GM21423 (cell line): ENCODE measurements around the gene NFIX.

Experiments used
- ATAC-seq: cut with Tn5 transposase; IDR thresholded peaks from one replicate; pipeline ENCODE4 v1.9.1; 2021; ENCODE audit warnings: mild to moderate bottlenecking, moderate library complexity; ENCODE audit not compliant: unreplicated experiment

The NFIX gene

DNA sequence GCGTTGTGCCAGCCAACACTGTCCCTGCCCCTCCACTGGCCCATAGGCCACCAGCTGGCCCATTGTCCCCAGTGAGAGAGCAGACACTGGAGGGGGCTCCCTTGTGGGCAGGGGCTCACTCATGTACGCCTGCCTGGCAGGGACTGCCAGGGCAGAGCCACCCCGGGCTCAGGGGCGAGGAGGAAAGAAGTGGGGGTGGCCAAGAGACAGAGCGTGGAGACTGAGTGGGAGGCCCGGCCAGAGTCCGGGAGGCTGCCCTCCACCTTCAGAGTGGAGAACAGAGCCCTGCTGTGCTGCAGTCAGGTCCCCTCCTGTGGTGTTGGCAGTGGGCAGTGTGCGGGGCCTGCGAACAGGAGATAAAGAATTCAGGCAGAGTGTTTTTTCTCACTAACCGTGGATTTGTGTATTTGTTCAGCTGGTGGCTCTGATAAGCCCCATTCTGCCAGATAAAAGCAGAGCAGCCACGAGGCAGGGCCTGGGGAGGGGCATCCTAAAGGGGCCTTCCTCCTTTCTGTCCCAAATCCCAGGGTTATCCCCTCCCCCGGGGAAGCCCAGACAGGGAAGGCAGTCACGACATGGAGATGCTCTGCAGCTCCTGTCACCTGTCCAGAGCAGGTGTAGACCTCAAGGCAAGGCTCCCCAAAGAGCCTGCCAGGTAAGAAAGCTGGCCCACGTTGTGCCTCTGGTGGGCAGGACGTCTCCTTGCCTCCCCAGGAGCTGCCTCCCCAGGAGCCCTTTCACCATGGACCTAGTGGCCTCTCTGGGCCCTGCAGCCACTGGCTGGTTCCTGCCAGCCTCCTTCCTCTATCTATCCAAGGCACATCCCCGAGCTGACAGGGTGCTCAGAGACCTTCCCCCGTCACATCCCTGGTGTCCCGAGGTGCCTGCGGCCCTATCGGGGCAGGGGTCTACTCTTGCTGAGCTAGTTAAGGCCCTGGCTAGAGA, 74.4 kb downstream of the NFIX start:
- no peak for ATAC-seq

DNA sequence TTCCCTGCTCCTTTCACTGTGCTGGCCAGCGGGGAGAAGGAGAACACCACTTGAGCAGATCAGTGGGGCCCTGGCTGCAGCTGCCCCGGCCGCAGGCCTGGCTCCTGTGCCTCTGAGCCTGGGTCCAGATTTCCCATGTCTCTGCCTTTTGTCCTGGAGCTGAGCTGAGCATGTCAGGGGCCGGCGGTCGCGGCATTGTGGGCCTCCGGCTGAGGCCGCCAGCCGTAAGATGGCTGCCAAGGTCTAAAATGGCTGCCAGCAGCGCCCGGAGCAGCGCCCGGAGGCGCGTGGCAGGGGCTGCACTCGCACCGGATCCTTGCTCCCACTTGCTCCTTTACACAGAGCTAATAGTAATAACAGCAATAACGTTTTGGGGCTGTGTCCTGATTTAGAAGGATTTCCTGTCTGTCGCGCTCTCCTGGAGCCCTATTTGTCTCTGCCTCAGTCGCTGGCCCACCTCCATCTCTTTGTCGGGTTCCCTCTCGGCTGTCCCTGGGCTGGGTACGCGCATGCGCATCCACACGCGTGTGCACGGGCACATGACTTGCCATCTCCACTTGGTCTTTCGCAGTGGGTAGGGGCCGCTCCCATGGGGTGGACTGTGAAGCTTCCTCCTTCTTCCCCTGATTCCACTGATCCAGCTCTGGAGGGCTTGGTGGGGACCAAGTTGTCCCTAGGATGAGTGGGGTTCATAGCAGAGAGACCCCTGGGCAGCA, 75.3 kb downstream of the NFIX start:
- ATAC-seq = no peak

DNA sequence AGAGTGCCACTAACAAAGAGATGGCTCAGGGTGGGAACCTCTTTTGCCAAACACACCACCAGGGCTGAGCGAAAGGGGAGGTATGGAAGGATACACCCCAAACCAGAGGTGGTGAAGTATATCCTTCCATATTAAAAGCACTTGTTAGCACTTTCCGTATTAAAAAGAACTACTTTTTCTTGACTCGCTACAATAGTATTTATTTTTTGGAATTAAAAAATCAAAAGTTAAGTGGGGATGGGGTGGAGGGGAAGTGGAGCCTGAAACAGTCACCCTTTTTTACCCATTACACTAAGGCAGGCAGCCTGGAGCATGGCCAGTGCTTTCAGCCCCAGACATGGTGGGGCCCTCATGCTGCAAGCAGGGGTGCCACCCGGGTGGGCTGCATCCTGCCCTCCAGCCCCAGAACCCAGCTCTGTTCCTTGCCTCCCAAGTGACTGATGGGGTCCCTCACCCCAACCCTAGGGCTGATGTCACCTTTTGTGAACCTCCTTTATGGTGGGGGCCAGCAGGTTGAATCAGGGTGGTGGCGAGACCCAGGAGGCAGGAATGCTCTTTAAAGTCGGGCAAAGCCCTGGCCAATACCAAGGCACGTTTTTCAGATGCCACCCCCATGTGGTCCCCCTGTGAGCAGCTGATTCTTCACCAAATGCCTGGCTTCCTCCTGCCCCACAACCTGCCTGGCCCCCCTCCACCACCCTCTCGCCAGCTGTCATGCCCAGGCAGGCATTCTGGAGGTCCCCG, 76.3 kb downstream of the NFIX start:
- no peak for ATAC-seq

DNA sequence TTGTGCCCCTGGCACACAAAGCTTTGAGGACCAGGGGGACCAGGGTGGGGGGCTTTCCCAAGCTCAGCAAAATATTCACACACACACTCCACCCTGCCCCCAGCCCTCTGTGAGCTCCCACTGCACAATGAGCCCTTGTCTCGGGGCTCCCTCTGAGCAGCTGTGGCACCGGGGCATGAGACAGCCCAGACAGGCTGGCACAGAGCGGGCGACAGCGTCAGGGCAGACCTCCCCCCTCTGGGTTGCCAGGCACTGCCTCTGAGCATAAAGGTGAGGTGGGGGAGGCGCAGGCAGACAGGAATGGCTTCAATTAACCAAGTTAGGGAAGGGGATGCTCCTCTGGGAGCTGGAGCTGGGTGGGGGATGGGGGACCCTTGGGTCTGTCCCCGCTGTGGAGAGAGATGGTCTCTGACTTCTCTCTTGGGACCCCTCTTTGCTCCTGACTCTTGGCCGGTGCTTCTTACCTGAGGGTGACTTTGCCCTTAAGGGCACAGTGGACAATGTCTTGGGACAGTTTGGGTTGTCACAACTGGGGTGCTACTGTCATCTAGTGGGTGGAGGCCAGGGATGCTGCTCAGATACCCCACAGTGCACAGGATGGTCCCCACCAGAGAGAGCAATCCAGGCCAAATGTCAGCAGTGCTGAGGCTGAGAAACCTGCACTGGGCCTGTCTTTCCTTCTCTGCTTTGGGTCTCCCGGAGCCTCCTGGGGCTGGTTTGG, 77.1 kb downstream of the NFIX start:
- ATAC-seq = no peak

DNA sequence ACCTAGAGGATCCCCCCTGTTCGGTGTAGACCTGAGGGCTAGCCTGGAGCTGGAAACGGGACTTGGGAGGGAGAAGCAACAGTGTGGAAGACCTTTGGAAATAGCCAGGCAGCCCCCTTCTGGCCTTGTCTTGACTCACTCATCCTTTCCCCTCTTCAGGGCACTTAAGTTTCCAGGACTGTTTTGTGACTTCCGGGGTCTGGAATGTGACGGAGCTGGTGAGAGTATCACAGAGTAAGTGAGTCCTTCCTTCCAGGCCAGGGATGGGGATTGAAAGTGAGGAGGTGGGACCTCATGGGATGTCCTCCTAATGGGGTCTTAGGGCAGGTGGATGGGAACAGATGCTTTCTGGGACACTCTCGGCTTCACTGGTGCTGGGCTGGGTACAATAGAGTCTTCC, 78.0 kb downstream of the NFIX start:
- ATAC-seq = no peak

DNA sequence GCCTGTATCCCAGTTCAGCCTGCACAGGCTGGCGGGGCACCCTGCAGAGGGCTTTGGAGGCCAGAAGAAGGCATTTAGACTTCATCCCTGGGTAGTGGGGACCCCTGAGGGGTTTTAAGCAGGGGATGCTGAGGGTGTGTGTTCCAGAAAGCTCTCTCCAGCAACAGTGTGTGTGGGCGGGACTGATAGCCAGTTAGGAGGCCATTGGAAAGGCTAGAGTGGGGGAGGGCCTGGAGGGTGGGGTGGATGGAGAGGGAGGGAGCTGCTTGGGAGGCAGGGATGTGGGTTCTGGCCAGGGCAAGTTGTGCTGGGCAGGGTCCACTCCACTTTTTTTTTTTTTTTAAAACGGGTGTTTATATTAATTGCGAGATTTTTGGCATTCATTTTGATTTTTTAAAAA, 79.1 kb downstream of the NFIX start:
- no peak for ATAC-seq

DNA sequence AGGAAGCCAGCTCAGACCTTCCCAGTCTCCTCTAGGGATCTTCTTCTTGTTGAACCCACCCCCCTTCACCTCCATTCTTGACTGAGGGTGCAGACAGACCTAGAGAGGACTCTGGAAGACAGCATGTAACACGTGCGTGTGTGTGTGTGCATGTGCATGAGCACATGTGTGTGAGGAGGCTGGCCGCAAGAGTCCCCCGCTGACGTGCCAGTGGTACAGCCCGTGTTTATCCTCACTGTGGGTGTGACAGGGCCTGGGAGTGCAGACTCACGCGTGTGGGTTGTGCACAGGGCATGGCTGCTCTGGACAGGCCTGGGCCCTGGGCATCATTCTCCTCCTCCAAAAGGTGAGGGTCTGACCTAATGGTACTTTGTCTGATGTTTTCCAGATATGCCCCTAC, 81.0 kb downstream of the NFIX start:
- no peak for ATAC-seq

DNA sequence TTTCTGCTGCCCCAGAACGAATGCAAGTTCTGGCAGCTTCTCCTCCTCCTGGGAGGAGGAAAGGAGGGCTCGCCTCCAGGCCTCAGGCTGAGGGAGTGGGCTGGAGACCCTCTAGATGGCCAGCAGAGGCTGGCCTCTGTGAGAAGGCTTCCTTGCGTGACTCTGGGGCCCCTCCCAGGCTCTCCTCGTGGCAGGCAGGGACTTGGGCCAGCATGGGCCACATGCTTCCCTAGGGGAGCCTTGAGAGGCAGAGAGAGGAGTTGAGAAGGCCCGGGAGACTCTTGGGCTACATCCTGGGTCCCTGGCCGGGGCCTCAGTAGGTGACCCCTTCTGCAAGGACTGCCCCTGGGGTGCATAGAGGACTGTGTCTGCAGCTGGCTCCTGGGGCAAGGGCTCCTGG, 81.5 kb downstream of the NFIX start:
- no peak for ATAC-seq

DNA sequence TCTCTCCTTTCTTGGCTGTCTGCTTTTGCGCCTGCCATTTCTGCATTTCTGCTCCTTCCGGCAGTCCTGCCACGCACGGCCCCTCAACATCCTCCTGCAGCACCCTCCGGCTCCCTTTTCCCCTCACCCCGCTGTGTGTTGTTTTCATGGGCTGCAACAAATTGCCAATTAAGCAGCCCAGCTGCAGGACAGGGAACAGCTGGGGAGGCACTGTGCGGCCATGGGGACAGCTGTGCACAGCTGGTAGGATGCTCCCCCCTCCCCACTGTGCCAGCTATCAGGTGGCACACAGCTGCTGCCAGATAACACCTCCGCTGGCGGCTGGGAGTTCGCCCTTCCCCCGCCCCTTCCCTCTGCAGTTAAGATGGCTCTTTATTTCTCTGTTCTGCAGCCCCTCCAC, 82.0 kb downstream of the NFIX start:
- ATAC-seq = no peak

DNA sequence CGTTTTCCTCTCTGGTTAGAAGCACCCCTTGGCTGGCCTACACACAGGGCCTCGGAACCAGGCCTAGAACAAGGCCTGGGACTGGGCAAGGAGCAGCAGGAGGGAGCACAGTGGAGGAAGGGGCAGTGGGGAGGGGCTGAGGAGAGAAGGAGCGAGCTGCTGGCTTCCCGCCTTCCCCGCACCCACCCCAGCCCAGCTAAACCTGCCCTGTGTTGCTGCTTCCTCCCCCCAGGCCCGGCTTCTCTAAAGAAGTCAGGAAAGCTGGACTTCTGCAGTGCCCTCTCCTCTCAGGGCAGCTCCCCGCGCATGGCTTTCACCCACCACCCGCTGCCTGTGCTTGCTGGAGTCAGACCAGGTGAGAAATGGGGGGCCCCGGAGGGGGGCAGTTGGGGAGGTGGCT, 83.1 kb downstream of the NFIX start:
- no peak for ATAC-seq

DNA sequence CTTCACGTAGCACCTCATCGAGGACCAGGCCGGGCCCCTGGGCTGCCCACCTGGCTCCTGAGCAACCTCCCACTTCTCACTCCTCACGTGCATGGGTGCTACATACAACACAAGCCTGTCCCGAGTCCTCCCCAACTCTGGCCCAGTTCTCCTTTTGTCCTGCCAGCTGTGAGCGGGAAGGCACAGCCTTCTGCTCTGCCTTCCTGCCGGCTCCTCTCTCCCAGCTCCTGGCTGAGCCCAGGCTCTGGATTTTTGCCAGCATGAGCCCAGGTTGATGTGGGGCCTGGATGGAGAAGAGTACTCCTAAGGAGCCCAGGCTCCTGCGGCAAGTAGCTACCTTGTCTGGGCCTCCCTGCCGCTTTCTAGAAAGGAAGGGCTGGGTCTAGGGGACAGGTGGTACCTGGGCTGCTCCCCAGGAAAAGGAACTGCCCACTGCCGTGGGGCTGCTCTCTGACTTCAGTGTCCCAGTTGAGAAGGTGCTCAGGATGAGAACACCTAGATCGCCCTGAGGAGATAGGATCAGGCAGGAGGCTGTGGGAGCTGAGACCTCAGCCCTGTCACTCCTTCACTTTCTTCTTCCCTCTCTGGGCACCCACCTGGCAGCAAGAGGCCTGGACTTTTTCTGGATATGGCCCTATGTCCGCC, 83.7 kb downstream of the NFIX start:
- ATAC-seq = no peak

DNA sequence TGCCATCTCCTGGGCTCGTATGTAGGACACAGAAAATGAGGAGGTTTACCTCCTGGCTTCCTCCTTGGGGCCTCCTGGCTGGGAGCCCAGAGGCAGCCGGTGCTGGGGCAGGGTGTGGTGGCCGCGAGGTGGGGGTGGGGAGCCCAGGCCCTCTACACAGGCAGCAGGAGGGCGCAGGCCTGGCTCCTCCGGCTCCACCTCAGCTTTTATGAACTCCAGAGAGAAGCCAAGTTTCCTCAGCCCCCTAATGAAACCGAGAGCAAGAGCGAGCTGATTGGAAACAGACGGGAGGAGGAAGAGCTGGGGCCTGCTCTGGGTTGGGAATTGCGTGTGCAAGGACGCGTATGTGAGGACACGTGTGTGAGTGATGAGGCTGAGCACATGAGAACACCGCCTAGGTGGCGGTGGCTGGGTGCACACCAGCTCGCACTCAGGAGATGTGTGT, 84.3 kb downstream of the NFIX start:
- ATAC-seq = no peak

DNA sequence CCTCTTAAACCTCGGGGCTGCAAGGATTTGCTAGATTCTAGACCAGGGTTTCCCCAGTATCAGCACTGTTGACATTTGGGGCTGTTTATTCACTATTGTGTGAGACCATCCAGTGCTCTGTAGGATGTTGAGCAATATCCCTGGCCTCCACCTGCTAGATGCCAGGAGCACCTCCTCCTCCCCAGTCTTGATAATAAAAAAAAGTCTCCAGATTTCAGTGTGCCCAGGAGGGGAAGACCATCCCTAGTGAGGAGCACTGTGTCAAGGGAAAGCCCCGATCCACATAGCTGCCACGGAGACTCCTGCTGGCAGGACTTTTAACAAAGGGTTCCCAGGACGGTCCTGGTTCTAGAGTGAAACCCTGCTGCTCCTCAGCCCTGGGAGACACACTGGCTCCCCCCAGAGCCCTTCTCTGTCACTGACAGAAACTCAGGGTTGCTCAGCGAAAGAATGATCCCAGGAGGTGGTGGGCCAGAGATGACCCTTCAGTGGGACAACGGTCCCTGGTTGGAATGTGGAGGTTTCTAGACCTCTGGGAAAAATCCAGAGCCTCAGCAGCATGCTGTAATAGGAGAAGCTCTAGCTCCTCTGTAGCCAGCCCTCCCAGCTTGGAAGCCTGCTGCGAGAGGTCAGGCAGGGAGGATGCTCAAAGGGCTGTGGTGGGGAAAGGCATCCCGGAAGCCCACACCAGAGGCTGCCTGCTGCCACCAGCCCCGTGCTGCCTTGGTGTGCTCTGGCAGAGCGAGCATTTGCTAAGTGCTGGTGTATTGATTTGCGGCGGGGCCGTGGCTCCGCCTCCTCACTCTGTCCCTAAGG, 87.1 kb downstream of the NFIX start:
- no peak for ATAC-seq

DNA sequence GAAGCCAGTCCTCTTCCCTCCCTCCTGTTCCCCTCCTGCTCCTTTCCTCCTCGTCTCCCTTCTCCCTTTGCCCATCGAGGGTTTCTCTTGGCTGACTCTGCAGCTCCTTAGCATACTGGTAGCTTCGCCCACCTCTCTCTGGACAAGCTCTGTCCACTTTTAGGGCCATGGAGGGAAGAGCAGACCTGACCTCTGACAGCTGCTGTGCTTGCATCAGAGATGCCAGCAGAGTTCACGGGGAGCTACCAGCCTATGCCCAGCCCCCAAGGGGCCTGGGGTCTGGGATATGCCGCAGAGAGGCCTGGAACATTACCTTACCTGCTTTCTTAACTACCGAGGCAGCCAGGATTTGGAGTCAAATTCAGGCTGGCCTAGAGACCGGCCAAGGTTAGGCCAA, 87.7 kb downstream of the NFIX start:
- ATAC-seq = no peak

DNA sequence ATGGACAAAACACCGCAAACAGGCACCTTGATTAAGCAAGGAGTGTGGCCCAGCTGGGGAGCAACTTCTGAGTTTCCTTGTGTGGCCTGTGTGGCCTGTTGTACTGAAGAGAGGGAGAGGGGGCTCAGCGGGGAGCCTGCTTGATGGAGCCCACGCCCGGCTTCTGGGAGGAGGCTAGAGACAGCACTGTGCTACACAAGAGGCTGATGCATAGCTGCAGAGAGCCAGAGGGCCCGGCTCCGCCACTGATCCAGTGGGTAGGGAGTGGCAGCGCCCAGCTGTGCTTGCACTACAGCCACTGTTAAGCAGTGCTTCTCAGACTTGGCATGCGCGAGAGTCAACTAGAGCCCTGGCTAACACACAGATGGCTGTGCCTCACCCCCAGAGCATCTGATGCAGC, 88.4 kb downstream of the NFIX start:
- ATAC-seq = no peak

DNA sequence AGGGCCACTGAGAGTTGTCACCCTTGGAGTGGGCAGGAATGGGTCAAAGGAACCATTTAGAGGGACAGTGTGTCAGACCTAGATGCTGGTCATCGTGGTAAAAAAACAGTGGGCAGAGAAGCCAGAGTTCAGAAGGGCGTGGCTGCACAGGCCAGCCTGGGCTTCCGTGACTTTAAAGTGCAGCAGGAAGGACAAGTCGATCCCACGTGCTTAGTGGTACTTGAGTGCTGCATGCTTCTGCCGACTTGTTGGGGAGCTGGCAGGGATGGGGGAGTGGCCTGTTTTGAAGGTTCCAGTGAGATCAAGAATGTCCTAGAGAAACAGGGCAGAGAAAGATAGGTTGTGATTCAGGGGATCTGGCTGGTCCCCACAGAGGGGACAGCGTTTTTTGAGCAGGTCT, 90.4 kb downstream of the NFIX start:
- ATAC-seq = no peak

DNA sequence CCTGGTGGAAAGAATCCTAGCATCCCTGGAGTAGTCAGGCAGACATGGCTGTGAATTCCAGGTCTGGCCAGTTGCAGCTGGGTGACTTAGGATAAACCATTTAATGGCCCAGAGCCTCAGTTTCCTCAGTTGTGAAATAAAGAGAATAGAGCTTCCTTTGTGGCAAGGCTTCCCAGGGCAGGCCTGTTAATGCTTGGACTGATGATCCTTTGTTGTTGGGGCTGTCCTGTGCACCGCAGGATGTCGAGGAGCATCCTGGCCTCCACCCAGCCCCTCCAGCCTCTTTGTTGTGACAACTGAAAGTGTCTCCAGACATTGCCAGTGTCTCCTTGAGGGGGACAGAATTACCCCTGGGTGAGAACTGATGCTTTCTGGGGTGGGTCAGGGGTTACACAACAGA, 91.1 kb downstream of the NFIX start:
- ATAC-seq = no peak

DNA sequence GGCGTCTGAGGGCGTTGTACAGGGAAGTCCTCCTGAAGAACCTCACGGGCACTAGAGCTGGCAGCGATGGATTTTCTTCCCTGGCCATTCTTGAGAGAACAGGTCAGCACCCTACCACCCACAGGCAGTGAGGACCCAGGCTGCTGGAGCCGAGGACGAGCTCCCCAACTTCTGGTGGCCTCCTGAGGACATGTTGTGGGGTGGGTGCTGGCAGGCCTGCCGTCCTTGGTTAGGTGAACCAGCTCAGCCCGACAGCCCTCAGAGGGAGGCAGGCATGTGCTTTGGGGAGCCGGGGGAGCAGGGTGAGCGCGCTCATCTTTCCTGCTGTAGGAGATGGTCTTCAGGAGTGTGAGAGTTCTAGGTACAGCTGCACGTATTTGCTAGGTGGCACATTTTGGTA, 92.0 kb downstream of the NFIX start:
- no peak for ATAC-seq

DNA sequence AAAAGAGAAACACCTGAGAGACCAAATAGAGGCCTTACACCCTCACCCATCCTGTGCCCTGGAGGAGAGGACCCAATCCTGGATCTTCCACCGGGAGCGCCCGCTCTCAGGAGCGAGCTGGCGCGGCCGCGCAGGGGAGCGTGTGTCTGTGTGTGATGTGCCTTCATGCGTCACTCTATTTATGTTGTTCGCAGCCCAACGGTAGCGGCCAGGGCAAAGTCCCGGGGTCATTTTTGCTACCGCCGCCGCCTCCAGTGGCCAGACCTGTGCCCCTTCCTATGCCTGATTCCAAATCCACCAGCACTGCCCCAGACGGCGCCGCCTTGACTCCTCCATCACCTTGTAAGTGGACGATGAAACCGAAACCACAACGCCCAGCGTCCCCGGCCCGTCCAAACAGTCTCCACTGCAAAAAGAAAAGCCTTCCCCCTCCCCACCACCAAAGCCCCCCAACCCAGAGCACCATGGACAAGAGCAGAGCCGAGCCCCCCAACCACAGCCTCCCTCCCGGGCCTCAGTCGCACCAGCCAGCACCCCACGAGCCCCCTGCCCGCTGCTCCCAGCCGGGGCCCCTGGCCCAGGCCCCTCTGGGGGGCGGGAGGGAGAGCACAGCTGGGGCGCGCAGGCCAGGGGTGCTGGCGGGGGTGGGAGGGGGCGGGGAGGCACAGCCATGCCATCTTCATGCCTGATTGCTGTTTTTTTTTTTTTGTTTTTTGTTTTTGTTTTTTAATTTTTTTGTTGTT, 92.7 kb downstream of the NFIX start:
- no peak for ATAC-seq
